ENCODE data around the gene GPR6.

GPR6 gene, protein sequence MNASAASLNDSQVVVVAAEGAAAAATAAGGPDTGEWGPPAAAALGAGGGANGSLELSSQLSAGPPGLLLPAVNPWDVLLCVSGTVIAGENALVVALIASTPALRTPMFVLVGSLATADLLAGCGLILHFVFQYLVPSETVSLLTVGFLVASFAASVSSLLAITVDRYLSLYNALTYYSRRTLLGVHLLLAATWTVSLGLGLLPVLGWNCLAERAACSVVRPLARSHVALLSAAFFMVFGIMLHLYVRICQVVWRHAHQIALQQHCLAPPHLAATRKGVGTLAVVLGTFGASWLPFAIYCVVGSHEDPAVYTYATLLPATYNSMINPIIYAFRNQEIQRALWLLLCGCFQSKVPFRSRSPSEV

DNA sequence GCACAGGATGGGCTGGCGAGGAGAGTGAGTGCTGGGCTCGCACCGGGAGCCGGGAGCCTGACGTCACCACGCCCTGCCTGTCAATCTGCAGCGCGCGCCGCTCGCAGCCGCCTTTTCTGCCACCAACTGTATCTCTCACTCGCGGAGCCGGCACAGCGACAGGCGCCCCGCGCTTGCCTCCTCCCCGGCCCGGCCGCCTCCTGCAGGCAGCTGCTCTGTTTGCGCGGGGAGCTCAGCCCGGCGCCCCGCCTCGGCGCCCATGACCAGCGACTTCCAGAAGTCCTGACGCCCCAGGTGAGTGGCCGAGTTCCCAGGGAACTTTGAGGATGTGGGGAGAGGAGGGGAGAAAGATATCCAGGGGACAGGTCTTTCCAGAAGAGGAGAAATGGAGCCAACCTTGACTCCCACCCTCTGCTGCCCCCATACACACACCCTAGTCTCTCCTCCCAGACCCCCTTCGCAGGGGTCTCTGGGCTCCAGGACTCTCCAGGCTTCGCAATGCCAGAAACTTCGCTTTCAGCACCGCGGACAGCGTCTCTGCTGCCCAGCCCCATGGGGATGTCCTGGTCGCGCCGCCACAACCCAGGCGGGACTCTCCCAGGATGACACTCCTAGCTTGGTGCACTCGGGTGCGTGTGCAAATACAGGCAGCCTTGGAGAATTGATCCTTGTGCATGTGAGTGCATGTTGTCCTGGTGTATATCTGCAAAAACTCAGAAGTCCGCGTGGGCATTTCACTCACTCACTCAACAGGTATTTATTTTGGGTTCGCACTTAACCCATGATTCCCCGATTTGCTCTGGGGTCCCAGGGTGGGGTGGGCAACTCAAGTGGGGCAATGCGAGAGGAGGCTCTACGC lies at the start of gene GPR6:
Gene GPR6 (plus strand): TSS at position 138 of the 859 bp plus-strand sequence. CDS start 802 bp downstream, outside the sequence.
- peak; percentile 89 for DNase-seq (ENCODE audit: low read depth, low spot score)

DNA sequence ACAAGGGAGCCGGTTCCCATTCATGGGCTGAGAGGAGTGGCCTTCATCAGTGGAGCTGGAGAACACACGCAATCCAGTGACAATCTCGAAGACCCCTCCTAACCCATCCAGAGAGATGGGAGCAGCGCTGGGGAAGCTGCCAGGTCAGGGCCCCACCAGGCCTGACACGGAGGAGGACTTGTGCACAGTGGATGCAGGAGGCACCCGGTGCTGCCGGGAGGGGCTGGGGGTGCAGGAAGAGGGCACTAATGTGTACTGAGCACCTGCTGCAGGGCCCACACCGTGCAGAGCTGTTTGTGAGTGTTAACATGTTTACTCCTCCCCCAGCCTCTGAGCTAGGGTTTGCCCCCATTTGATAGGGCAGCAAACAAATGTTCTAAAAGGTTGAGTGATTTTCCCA lies 43.8 kb upstream of the GPR6 start:
- DNase-seq (ENCODE audit: low read depth, low spot score), result no peak

DNA sequence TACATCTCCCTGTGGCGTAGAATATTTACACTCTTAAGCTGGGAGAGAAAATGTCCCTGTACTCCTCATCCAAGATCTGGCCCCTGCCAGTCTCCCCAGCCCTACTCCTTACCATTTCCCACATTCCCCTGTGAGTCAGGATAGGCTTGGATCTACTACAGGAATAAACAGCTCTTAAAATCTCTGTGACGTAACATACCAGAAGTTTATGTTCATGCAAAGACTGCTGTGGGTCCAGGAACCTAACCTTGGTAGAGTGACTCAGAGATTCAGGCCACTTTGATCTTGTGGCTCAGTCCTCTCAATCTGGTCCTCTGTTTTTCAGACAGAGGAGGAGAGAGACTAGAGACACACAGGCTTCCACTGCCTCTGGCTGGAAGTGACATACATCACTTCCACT lies 38.5 kb upstream of the GPR6 start:
- no peak for DNase-seq (ENCODE audit: low read depth, low spot score)

DNA sequence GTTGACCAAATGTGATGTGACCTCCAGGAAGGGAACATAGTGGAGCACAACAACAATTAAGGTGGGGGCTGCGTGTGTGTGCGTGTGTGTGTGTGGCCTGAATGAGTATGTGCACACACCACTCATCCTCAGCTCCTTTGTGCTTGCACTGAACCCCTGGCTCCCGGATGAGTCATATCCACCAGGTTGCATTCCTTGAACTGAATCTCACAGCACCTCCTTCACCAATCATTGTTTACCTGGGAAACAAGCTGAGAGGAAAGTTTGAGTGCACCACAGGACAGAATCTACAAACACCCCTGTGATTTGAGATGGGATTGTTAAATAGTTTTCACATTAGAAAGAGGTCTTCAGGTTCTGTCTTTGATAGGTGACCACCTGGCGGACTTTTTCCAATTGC lies 33.7 kb upstream of the GPR6 start:
- peak; percentile 67 for DNase-seq (ENCODE audit: low read depth, low spot score)

DNA sequence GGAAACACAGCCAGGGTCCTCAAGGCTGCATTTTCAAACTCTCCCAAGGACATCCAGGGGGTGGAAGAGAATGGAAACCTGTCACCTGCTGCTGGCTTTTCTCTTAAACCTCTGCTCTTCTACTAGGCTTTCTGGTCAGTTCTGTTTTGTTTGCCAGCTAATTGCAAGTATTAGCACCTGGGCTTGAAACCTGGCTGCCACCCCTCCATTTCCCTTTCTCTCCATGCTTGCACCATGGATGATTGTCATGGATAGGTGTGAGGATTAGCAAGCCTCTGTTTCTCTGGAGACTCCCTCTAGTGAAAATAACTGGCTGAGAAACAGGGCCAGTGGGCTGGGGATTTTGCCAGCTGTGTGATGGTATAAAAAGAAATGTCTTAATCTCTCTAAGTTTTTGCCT lies 33.0 kb upstream of the GPR6 start:
- no peak for DNase-seq (ENCODE audit: low read depth, low spot score)

DNA sequence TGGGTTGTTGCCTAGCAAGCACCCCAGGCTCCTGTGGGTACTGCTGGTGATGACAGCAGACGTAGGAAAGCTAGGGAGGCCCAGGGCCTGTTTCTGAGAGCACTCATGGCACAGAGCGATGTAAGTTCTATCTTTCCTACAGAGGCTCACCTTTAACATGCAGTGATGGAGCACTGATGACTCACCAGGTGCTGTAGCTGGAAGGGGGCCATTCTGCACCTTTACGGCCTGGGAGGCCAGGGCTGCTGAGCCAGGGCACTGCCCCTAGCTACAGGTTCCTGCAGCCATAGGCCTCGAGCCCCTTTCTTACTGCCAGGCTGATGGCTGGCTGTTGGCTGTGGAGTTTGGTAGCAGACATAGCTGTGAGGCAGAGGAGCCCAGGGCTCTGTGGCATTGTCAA lies 31.1 kb upstream of the GPR6 start:
- no peak for DNase-seq (ENCODE audit: low read depth, low spot score)

DNA sequence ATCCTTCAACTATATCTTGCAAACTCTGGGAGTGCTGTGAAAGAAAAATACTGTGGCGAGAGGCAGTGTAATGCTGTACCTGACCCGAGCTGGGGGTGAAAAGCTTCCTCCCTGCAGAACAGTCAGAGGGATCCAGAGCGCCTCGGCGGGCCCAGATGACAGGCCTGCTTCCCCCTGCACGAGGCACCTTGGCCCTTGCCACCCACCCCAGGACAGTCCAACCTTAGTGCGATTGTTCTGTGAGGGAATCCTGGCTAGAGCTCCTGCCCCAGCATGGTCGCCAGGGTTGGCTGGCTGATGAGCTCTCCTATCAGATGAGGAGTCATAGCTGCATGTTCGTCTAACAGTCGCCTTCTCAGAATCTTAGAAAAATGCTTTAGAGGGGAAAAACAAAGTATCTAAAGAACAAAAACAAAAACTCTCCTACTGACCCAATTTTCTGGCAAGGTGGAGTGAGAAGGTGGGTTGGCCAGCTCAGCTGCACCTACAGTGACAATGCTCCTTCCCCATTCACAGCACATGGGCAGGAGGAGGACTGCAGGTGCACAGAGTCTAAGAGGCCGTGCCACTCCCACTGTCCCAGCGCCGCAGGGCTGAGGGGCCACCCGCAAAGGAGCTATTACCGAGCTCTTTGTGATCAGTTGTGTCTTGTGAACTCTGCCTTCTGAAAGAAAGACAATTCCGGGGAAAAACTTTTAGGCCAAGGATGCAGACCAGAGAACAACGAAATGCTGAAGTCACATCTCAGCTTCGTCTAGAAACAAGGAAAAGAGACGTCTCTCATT lies 28.6 kb upstream of the GPR6 start:
- DNase-seq (ENCODE audit: low read depth, low spot score), result no peak

DNA sequence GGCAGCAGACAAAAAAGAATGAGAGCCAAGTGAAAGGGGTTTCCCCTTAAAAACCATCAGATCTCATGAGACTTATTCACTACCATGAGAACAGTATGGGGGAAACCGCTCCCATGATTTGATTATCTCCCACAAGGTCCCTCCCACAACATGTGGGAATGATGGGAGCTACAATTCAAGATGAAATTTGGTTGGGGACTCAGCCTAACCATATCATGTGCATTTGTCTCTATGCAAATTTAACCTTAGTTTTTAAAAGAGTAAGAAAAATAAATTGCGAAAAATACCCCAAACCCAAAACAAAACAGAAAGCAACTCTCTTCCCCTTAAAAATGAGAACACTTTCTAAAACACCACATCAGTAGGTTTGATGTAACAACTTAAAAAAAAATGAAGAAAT lies 22.6 kb upstream of the GPR6 start:
- DNase-seq (ENCODE audit: low read depth, low spot score), result no peak

DNA sequence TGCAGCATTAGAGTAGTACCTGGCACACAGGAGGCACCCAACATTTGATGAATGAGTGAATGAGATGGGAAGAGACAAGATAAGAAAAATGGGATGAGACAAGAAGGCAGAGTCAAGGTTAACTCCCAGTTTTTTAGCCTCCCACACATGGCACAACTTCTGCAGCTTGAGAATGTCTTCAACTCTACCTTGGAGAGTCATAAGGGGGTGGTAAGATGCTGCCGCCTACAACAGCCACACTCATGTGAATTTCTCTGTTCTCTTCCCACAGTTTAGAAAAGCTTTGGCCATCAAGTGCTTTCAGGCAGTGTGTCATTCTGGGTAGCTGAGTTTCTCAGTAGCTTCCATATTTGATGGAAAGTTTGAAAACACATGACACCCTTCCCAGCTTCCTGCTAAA lies 19.5 kb upstream of the GPR6 start:
- DNase-seq (ENCODE audit: low read depth, low spot score), result no peak

DNA sequence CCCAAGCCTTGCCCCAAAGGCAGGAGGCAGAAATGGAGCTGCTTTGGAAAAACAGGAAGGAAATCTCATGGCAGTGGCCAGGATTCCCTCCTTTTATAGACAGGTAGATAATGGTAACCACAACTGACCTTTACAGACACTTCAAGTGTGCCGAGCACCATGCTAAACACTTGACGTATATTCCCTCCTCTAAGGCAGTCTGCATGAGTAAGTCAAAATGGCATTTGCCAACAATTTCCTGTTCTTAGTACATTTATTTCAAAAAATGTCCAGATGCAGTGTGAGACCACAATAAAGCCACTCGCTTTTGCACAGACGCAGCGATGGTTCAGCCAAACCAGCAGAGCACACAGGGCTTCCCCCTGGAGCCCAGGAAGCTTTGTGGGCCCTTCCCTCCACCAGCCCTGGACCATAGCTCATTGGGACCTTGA lies 16.5 kb upstream of the GPR6 start:
- no peak for DNase-seq (ENCODE audit: low read depth, low spot score)

DNA sequence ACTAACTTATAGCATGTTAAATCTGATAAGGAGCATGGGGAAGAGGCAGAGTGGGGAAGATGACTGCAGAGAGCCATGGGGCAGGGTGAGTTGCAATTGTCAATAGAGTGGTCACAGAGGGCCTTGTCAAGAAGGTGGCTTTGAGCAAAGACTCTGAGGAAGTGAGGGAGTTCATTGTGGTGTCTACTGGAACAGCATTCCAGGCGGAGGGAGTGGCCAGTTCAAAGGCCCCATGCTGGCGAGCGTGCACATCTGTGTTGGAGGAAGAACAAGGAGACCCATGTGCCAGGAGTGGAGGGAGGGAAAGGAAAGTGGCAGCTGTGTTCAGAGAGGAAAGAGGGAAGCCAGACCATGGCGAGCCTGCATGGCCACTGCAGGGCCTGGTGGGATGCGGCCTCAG lies 15.8 kb upstream of the GPR6 start:
- DNase-seq (ENCODE audit: low read depth, low spot score), result no peak

DNA sequence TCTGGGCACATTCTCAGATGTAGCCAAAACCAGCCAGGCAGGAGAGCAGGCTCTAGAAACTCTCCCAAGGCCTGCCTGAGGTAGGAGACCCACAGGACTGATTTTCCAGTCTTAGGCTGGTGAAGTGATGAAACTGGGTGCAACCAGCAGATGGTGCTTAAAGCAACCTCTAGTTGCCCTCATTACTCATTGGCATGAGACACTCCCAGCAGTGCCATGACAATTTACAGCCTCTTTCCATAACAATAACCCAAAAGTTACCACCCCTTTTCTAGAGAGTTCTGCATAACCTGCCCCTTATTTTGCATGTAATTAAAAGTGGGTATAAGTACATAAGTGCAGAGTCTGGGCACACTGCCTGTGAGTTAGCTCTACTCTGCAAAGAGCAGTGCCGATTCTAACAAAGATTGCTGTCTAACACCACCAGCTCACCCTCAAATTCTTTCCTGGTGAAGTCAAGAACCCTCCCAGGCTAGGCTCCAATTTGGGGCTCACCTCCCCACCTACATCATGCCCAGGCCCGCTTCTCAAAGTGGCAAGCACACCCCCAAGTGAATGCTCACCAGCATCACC lies 14.4 kb upstream of the GPR6 start:
- no peak for DNase-seq (ENCODE audit: low read depth, low spot score)

DNA sequence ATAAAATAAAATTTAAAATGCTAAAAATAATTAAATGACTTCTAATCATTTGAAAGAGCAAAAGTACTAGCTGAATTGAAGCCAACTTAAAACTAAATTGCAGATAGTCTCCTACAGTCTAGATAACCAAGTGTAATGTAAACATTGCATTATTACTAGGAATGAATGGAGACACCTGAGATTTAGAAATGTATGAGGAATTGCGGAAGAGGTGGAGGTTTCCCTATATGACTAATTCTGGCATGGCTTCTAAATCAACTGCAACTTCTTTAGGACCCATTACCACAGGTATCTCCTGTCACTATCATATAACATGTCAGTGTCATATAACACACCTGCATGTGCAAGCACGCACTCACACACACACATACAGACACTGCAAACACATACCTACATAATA lies 13.2 kb upstream of the GPR6 start:
- DNase-seq (ENCODE audit: low read depth, low spot score), result no peak

DNA sequence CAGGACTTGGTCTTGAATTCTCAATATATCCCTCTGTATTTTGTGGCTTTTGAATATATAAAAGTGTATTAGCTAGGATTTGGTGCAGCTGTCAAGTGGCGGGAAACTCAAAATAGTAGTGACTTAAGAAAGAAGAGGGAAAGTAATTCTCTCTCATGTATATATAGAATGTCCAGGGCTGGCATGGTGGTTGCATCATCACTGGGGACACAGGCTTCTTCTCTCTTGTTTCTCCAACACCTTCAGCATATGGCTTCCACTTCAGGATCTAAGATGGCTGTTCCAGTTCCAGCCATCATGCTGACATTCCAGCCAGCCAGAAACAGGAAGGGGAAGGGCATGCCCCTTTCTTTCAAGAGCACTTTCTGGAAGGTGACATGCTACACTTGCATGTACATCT lies 11.8 kb upstream of the GPR6 start:
- DNase-seq (ENCODE audit: low read depth, low spot score), result no peak

DNA sequence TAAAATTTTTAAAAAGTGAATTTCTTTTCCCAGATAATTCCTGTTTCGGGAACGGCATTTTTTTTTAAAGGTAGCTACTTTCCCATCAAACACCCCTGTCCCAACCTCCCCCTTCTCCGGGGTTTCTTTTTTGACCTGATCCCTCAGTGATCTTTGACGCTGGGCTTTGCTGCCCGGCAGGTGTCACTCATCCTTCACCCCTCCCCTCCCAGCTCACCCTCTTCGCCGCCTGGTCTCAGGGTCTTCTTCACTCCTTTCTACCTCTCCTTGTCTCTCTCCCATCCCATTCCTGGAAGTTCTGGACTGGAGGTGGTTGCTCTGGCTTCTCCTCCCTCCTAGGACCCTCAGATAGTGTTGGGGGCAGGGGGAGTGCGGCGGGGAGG lies 329 bp upstream of the GPR6 start:
- no peak for DNase-seq (ENCODE audit: low read depth, low spot score)

DNA sequence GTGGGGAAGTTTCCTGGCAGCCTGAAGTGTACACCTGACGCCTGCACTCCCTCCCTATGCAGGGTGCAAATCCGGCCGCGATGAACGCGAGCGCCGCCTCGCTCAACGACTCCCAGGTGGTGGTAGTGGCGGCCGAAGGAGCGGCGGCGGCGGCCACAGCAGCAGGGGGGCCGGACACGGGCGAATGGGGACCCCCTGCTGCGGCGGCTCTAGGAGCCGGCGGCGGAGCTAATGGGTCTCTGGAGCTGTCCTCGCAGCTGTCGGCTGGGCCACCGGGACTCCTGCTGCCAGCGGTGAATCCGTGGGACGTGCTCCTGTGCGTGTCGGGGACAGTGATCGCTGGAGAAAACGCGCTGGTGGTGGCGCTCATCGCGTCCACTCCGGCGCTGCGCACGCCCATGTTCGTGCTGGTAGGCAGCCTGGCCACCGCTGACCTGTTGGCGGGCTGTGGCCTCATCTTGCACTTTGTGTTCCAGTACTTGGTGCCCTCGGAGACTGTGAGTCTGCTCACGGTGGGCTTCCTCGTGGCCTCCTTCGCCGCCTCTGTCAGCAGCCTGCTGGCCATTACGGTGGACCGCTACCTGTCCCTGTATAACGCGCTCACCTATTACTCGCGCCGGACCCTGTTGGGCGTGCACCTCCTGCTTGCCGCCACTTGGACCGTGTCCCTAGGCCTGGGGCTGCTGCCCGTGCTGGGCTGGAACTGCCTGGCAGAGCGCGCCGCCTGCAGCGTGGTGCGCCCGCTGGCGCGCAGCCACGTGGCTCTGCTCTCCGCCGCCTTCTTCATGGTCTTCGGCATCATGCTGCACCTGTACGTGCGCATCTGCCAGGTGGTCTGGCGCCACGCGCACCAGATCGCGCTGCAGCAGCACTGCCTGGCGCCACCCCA lies 1.2 kb downstream of the GPR6 start:
- peak; percentile 34 for DNase-seq (ENCODE audit: low read depth, low spot score)

DNA sequence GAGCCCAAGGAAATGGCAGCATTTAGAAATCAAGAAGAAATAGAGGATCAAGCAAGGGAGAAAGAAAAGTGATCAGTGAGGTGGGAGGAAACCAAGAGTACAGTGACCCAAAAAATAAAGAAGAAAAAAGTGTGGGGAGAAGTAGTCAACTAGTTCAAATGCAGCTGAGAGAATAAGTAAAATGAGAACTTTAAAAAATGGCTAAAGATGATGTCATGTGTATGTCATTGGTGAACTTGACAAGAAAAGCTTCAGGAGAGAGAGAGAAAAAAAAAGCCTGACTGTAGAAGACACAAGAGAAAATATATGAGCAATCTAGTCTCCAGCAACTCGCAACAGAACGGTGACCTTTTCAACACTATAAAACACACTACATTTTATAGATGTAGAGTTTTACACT lies 6.3 kb downstream of the GPR6 start:
- no peak for DNase-seq (ENCODE audit: low read depth, low spot score)

DNA sequence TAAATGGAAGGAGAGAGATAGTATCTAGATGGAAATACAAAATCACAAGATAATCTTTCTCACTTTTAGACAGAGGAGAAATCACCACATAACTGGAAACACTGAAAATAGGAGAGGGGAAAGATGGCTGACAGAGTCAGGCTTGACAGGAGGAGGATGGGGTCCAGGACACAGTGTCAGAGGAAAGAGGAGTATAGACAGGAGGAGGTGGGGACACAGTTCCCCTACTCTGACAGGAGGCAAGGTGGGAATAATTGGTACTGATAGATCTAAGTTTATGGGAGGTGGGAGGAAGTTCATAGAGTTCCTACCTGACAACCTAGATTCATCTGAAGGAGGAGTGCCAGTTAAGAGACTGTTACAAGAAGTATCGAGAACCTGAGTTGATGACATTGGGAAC lies 9.1 kb downstream of the GPR6 start:
- no peak for DNase-seq (ENCODE audit: low read depth, low spot score)

DNA sequence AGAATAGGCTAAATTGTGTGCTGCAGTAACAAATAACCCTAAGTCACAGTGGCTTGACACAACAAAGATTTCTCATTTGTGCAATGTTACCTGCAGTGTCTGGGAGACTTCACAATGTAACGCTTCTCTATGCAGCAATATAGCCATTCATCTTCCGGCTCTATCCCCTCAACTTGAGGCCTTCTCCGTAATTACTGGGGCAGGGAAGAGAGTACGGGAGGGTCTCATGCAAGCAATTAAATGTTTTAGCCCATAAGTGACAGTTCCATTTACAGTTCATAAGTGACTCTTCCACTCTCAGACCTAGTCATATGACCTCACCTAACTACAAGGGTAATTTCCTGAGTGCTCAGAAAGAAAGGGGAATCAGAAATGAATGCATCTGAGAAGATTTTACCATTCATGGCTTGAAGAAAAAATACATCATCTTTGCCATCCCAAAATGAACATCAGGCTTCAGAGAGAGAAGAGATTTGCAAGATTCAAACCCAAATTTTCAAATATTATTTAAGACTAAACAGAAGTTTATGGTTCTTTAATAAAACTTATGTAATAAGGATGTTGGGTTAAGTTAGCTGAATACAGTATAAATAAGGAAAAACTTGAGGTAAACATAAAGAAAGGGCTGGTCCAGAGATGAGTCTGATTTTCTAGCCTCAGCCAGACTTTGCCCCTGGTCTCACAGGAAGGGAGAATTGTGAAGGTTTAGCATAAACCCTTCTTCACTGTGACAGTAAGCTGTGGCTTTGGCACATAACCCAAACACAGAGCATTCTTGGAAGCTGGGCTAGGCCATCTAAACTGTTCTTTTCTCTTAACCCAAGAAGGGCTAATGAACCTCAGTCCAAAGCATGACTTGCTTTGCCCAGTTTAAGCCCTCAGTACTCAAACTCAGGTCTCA lies 13.3 kb downstream of the GPR6 start:
- no peak for DNase-seq (ENCODE audit: low read depth, low spot score)
